Fibroblast of mammary gland (primary cell): Measurements from ENCODE around the gene PGBD5.

Source experiments
- DNase-seq: peaks from one replicate; pipeline ENCODE4 v3.0.0-alpha.2; 2010; ENCODE audit warnings: low read depth
- H3K4me3 ChIP-seq: 2 replicates; pipeline ENCODE4 v1.5.1; 2011; ENCODE audit warnings: low read depth, mild to moderate bottlenecking, low read length, moderate library complexity; ENCODE audit not compliant: control insufficient read depth
- TF ChIP-seq, protein P1 (sequence below): conservative IDR thresholded peaks from 2 replicates; pipeline ENCODE4 v1.5.1; 2011; ENCODE audit warnings: low read depth, low read length, inconsistent platforms; ENCODE audit not compliant: control insufficient read depth, insufficient read depth

Gene PGBD5

DNA sequence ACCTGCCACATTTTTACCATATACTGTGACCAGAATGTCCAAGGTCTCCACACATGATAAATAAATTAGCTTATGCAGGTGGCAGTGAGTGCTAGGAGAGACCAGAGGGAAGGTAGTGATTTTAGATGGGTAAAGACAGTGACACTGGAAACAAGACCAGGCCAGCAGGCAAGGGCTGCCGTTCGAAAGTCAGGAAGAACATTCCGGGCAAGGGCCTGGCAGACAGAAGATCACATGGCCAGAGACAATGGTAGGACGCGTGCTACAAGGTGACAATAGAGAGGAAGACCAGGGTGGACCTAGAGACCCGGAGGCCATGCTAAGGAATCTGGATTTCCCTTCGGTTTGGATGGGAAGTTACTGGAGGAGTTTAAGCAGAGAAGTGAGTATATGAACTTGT, 9.7 kb downstream of the PGBD5 start:
- TF ChIP-seq, protein P1, sequence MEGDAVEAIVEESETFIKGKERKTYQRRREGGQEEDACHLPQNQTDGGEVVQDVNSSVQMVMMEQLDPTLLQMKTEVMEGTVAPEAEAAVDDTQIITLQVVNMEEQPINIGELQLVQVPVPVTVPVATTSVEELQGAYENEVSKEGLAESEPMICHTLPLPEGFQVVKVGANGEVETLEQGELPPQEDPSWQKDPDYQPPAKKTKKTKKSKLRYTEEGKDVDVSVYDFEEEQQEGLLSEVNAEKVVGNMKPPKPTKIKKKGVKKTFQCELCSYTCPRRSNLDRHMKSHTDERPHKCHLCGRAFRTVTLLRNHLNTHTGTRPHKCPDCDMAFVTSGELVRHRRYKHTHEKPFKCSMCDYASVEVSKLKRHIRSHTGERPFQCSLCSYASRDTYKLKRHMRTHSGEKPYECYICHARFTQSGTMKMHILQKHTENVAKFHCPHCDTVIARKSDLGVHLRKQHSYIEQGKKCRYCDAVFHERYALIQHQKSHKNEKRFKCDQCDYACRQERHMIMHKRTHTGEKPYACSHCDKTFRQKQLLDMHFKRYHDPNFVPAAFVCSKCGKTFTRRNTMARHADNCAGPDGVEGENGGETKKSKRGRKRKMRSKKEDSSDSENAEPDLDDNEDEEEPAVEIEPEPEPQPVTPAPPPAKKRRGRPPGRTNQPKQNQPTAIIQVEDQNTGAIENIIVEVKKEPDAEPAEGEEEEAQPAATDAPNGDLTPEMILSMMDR = no peak
- no peak for DNase-seq
- H3K4me3 ChIP-seq = no peak overlapping the region

- TF ChIP-seq, protein P1 = no peak
- no peak for DNase-seq
- H3K4me3 ChIP-seq = no peak overlapping the region
These were observed 10.6 kb downstream of the PGBD5 start for GRCh38 chr1:230415405-230416132.

GRCh38 chr1:230414694-230415093, 11.4 kb downstream of the PGBD5 start:
- DNase-seq = no peak
- no peak overlapping the region for H3K4me3 ChIP-seq
- TF ChIP-seq, protein P1 = no peak

GRCh38 chr1:230414102-230414501, 12.0 kb downstream of the PGBD5 start:
- no peak overlapping the region for H3K4me3 ChIP-seq
- no peak for DNase-seq
- TF ChIP-seq, protein P1 = no peak

- no peak for DNase-seq
- TF ChIP-seq, protein P1 = no peak
- no peak overlapping the region for H3K4me3 ChIP-seq
These were observed 13.1 kb downstream of the PGBD5 start for GRCh38 chr1:230413061-230413460.

- DNase-seq = no peak
- TF ChIP-seq, protein P1 = no peak
- H3K4me3 ChIP-seq = no peak overlapping the region
These were observed 17.2 kb downstream of the PGBD5 start for GRCh38 chr1:230408971-230409370.
